Measurements from ENCODE around the gene KIF2A. TPM values are rescaled to one million over a fixed set of nuclear protein-coding genes. Genes with fewer than 3 reads are reported as not detected.

KIF2A gene
- total and polyA plus RNA-seq, 4 donors, result 3.8 to 17.5 (median 6.8) TPM

DNA sequence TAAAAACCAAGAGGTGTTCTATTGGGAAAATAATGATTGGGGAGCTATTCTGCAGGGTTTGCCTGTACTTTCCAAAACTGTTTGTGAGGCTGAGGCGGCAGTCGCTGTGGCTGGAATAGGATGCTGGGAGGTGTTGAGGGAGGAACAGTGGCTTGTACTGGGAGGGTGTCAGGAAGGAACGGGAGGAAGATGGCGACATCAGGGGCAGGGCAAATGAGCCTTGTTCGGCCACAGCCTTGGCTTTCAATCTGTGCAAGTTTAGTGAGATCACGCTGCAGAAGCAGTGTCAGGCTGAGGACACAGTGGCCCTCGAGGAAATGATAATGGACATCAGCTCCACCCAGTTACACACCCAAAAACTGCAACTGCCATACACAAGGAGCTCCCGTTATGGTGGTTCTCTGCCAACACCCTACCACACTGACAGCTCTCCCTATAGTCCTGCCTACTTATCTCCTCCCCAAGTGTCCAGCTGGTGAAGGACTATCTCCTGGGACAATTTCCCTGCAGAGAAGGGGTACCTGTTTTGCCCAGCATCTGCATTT, 27.3 kb downstream of the KIF2A start:
- H3K4me1 ChIP-seq (ENCODE audit: control insufficient read depth in 4 of 4, insufficient read depth in 4 of 4, low read length in 3 of 4), result no peaks in the 10 kb centered on the region
- no peak overlapping the region for H3K27ac ChIP-seq (ENCODE audit: low read depth in 1 of 2, low read length in 2 of 2)
- 85% methylated on average over 8 of the region's 8 CpGs for WGBS
- no peaks in the 10 kb centered on the region for H3K36me3 ChIP-seq (ENCODE audit: control insufficient read depth in 4 of 4, insufficient read depth in 3 of 4, low read depth in 1 of 4, low read length in 3 of 4)
- H3K27me3 ChIP-seq (ENCODE audit: control insufficient read depth in 4 of 4, insufficient read depth in 4 of 4, low read length in 3 of 4), result no peaks in the 10 kb centered on the region
- TF ChIP-seq JUND (IDR thresholded peaks at IDR 0.05), result no peak
- no peak for TF ChIP-seq RXRA (IDR thresholded peaks at IDR 0.05)
- TF ChIP-seq SP1 (IDR thresholded peaks at IDR 0.05), result no peak
- TF ChIP-seq TAF1 (conservative IDR thresholded peaks at IDR 0.05), result no peak
- TF ChIP-seq YY1 (IDR thresholded peaks at IDR 0.05), result no peak
- TF ChIP-seq HNF4A (conservative IDR thresholded peaks at IDR 0.05), result no peak
- TF ChIP-seq, protein P1, sequence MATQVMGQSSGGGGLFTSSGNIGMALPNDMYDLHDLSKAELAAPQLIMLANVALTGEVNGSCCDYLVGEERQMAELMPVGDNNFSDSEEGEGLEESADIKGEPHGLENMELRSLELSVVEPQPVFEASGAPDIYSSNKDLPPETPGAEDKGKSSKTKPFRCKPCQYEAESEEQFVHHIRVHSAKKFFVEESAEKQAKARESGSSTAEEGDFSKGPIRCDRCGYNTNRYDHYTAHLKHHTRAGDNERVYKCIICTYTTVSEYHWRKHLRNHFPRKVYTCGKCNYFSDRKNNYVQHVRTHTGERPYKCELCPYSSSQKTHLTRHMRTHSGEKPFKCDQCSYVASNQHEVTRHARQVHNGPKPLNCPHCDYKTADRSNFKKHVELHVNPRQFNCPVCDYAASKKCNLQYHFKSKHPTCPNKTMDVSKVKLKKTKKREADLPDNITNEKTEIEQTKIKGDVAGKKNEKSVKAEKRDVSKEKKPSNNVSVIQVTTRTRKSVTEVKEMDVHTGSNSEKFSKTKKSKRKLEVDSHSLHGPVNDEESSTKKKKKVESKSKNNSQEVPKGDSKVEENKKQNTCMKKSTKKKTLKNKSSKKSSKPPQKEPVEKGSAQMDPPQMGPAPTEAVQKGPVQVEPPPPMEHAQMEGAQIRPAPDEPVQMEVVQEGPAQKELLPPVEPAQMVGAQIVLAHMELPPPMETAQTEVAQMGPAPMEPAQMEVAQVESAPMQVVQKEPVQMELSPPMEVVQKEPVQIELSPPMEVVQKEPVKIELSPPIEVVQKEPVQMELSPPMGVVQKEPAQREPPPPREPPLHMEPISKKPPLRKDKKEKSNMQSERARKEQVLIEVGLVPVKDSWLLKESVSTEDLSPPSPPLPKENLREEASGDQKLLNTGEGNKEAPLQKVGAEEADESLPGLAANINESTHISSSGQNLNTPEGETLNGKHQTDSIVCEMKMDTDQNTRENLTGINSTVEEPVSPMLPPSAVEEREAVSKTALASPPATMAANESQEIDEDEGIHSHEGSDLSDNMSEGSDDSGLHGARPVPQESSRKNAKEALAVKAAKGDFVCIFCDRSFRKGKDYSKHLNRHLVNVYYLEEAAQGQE (IDR thresholded peaks at IDR 0.05), result no peak
- no peak for TF ChIP-seq NR2F2 (IDR thresholded peaks at IDR 0.05)
- TF ChIP-seq FOXA1 (IDR thresholded peaks at IDR 0.05), result no peak
- TF ChIP-seq, protein P2, sequence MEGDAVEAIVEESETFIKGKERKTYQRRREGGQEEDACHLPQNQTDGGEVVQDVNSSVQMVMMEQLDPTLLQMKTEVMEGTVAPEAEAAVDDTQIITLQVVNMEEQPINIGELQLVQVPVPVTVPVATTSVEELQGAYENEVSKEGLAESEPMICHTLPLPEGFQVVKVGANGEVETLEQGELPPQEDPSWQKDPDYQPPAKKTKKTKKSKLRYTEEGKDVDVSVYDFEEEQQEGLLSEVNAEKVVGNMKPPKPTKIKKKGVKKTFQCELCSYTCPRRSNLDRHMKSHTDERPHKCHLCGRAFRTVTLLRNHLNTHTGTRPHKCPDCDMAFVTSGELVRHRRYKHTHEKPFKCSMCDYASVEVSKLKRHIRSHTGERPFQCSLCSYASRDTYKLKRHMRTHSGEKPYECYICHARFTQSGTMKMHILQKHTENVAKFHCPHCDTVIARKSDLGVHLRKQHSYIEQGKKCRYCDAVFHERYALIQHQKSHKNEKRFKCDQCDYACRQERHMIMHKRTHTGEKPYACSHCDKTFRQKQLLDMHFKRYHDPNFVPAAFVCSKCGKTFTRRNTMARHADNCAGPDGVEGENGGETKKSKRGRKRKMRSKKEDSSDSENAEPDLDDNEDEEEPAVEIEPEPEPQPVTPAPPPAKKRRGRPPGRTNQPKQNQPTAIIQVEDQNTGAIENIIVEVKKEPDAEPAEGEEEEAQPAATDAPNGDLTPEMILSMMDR (IDR thresholded peaks at IDR 0.05; ENCODE audit: low read depth, low read length, missing input control), result no peak
- TF ChIP-seq HNF4G (IDR thresholded peaks at IDR 0.05), result no peak
- TF ChIP-seq EGR1 (IDR thresholded peaks at IDR 0.05; ENCODE audit: low read depth in 2 of 2), result no peak
- TF ChIP-seq, protein P3, sequence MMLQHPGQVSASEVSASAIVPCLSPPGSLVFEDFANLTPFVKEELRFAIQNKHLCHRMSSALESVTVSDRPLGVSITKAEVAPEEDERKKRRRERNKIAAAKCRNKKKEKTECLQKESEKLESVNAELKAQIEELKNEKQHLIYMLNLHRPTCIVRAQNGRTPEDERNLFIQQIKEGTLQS (IDR thresholded peaks at IDR 0.05), result no peak
- TF ChIP-seq, protein P4, sequence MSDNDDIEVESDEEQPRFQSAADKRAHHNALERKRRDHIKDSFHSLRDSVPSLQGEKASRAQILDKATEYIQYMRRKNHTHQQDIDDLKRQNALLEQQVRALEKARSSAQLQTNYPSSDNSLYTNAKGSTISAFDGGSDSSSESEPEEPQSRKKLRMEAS (IDR thresholded peaks at IDR 0.05), result no peak
- TF ChIP-seq, protein P5, sequence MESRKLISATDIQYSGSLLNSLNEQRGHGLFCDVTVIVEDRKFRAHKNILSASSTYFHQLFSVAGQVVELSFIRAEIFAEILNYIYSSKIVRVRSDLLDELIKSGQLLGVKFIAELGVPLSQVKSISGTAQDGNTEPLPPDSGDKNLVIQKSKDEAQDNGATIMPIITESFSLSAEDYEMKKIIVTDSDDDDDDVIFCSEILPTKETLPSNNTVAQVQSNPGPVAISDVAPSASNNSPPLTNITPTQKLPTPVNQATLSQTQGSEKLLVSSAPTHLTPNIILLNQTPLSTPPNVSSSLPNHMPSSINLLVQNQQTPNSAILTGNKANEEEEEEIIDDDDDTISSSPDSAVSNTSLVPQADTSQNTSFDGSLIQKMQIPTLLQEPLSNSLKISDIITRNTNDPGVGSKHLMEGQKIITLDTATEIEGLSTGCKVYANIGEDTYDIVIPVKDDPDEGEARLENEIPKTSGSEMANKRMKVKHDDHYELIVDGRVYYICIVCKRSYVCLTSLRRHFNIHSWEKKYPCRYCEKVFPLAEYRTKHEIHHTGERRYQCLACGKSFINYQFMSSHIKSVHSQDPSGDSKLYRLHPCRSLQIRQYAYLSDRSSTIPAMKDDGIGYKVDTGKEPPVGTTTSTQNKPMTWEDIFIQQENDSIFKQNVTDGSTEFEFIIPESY (IDR thresholded peaks at IDR 0.05), result no peak
- TF ChIP-seq RAD21 (IDR thresholded peaks at IDR 0.05), result no peak
- no peaks in the 10 kb centered on the region for H3K9me3 ChIP-seq (ENCODE audit: control insufficient read depth in 4 of 4, low read length in 3 of 4)
- no peak for DNase-seq (ENCODE audit: low spot score)
- no peak overlapping the region for H3K9ac ChIP-seq (ENCODE audit: low read depth in 1 of 2, low read length in 2 of 2)
- H3K4me3 ChIP-seq (ENCODE audit: low read depth in 1 of 3, low read length in 3 of 3), result no peak overlapping the region

DNA sequence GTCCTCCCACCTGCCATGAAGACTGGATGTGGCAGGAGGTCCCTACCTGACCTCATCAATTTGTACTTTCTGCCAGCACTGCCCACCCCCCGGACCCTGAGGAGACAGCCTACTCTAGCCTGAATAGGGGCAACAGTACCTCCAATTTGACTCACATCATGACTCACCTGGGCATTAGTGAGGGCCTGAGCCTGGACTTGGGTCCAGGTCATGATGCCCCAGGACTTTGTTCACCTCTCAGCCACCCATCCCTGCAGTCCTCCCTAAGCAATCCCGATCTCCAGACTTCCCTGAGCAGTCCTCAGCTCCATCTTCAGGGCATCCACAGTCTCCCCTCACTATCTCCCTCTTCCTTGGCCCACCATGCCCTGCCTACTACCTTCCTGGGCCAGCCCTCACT, 28.1 kb downstream of the KIF2A start:
- H3K27me3 ChIP-seq (ENCODE audit: control insufficient read depth in 4 of 4, insufficient read depth in 4 of 4, low read length in 3 of 4), result no peaks in the 10 kb centered on the region
- no peak for TF ChIP-seq TAF1 (conservative IDR thresholded peaks at IDR 0.05)
- no peaks in the 10 kb centered on the region for H3K36me3 ChIP-seq (ENCODE audit: control insufficient read depth in 4 of 4, insufficient read depth in 3 of 4, low read depth in 1 of 4, low read length in 3 of 4)
- no peaks in the 10 kb centered on the region for H3K9me3 ChIP-seq (ENCODE audit: control insufficient read depth in 4 of 4, low read length in 3 of 4)
- H3K27ac ChIP-seq (ENCODE audit: low read depth in 1 of 2, low read length in 2 of 2), result no peak overlapping the region
- H3K9ac ChIP-seq (ENCODE audit: low read depth in 1 of 2, low read length in 2 of 2), result no peak overlapping the region
- no peak for DNase-seq (ENCODE audit: low spot score)
- H3K4me3 ChIP-seq (ENCODE audit: low read depth in 1 of 3, low read length in 3 of 3), result no peak overlapping the region
- 95% methylated on average over 2 of the region's 2 CpGs for WGBS
- H3K4me1 ChIP-seq (ENCODE audit: control insufficient read depth in 4 of 4, insufficient read depth in 4 of 4, low read length in 3 of 4), result no peaks in the 10 kb centered on the region

All from liver (tissue), 9 donors.